Trophoblast cell (in vitro differentiated cells and primary cell): ENCODE results near the gene KLHDC7B.

Experiments
- DNase-seq, 2 donors: peaks; one replicate each; pipeline ENCODE4 v3.0.0-alpha.2; 2016
- H2AFZ ChIP-seq: 2 replicates; pipeline ENCODE4 v1.6.1; 2013; ENCODE audit warnings: low read length, moderate library complexity, mild to moderate bottlenecking; ENCODE audit not compliant: insufficient read depth, poor library complexity
- H2AK5ac ChIP-seq: 2 replicates; pipeline ENCODE4 v1.6.1; 2013; ENCODE audit warnings: mild to moderate bottlenecking, low read length
- H2BK120ac ChIP-seq: 2 replicates; pipeline ENCODE4 v1.6.1; 2013; ENCODE audit warnings: low read length, mild to moderate bottlenecking, moderate library complexity; ENCODE audit not compliant: insufficient read depth, poor library complexity
- H2BK12ac ChIP-seq: 2 replicates; pipeline ENCODE4 v1.6.1; 2013; ENCODE audit warnings: mild to moderate bottlenecking, low read length, moderate library complexity
- H2BK5ac ChIP-seq: 2 replicates; pipeline ENCODE4 v1.6.1; 2013; ENCODE audit warnings: low read length, low read depth, moderate library complexity, mild to moderate bottlenecking; ENCODE audit not compliant: poor library complexity
- H3K14ac ChIP-seq: 2 replicates; pipeline ENCODE4 v1.6.1; 2013; ENCODE audit warnings: mild to moderate bottlenecking, low read length
- H3K18ac ChIP-seq: 2 replicates; pipeline ENCODE4 v1.6.1; 2013; ENCODE audit warnings: mild to moderate bottlenecking, low read length
- H3K23ac ChIP-seq: 2 replicates; pipeline ENCODE4 v1.6.1; 2013; ENCODE audit warnings: low read length
- H3K27ac ChIP-seq: 2 replicates; pipeline ENCODE4 v1.5.1; 2013; ENCODE audit warnings: low read depth, mild to moderate bottlenecking, inconsistent platforms, low read length, moderate library complexity
- H3K27me3 ChIP-seq: 2 replicates; pipeline ENCODE4 v1.6.1; 2013; ENCODE audit warnings: inconsistent platforms, mild to moderate bottlenecking, low read length, moderate library complexity; ENCODE audit not compliant: insufficient read depth
- H3K36me3 ChIP-seq, 2 experiments: 1 replicate in 1 of 2; 2 replicates in 1 of 2; pipeline ENCODE4 v1.6.1; 2013; ENCODE audit warnings: low read length in 2 of 2, mild to moderate bottlenecking in 2 of 2, moderate library complexity in 1 of 2; ENCODE audit not compliant: insufficient read depth in 2 of 2, control insufficient read depth in 1 of 2
- H3K4ac ChIP-seq: 2 replicates; pipeline ENCODE4 v1.6.1; 2013; ENCODE audit warnings: low read depth, mild to moderate bottlenecking, low read length, moderate library complexity
- H3K4me1 ChIP-seq, 2 experiments: 1 replicate in 1 of 2; 2 replicates in 1 of 2; pipeline ENCODE4 v1.6.1; 2013; ENCODE audit warnings: low read length in 2 of 2, mild to moderate bottlenecking in 2 of 2, moderate library complexity in 1 of 2; ENCODE audit not compliant: insufficient read depth in 2 of 2, control insufficient read depth in 1 of 2
- H3K4me2 ChIP-seq: 2 replicates; pipeline ENCODE4 v1.6.1; 2013; ENCODE audit warnings: inconsistent platforms, mild to moderate bottlenecking, low read length, moderate library complexity
- H3K4me3 ChIP-seq: 2 replicates; pipeline ENCODE4 v1.5.1; 2013; ENCODE audit warnings: mild to moderate bottlenecking, low read depth, low read length, inconsistent platforms
- H3K79me1 ChIP-seq: one replicate; pipeline ENCODE4 v1.6.1; 2013; ENCODE audit warnings: low read length
- H3K79me2 ChIP-seq: 2 replicates; pipeline ENCODE4 v1.6.1; 2013; ENCODE audit warnings: low read length, mild to moderate bottlenecking; ENCODE audit not compliant: control insufficient read depth, insufficient read depth, poor library complexity
- H3K9ac ChIP-seq: 2 replicates; pipeline ENCODE4 v1.6.1; 2013; ENCODE audit warnings: mild to moderate bottlenecking, low read length
- H3K9me3 ChIP-seq: 2 replicates; pipeline ENCODE4 v1.6.1; 2013; ENCODE audit warnings: low read depth, mild to moderate bottlenecking, control low read depth, inconsistent platforms, low read length; ENCODE audit not compliant: insufficient read depth
- H4K12ac ChIP-seq: 2 replicates; pipeline ENCODE4 v1.6.1; 2013; ENCODE audit warnings: low read depth, mild to moderate bottlenecking, low read length, moderate library complexity
- H4K8ac ChIP-seq: 2 replicates; pipeline ENCODE4 v1.6.1; 2013; ENCODE audit warnings: low read depth, mild to moderate bottlenecking, low read length, moderate library complexity
- H4K91ac ChIP-seq: one replicate; pipeline ENCODE4 v1.6.1; 2013; ENCODE audit warnings: low read depth, mild to moderate bottlenecking, low read length, moderate library complexity
- WGBS: extraction: QIAGEN DNeasy Blood & Tissue Kit; methylation state at CpG from one replicate; pipeline ENCODE4 v1.1.7; 2013; ENCODE audit warnings: missing lambda C conversion rate; ENCODE audit not compliant: insufficient read length, insufficient coverage; ENCODE audit errors: extremely low coverage; 5-methylcytosine and 5-hydroxymethylcytosine counted together

KLHDC7B gene

GRCh38 chr22:50600538-50600937 is 54.8 kb downstream of the KLHDC7B start, which contains the start of gene MAPK8IP2:
MAPK8IP2 (plus strand) TSS chr22:50600793; CDS start chr22:50600819, 26 bp downstream.
- H3K14ac ChIP-seq: no peak within 1 kb of the TSS
- H2BK12ac ChIP-seq: no peak within 1 kb of the TSS
- H3K27ac ChIP-seq: no peak within 1 kb of the TSS
- H4K12ac ChIP-seq: no peak within 1 kb of the TSS
- H3K36me3 ChIP-seq: peaks cover 0 to 2% of the 10 kb centered on the region in 2 experiments
- no peak within 1 kb of the TSS for H2BK5ac ChIP-seq
- no peak within 1 kb of the TSS for H4K91ac ChIP-seq
- peak within 1 kb of the TSS; percentile 74 for H3K4me2 ChIP-seq
- peaks cover 3 to 4% of the 10 kb centered on the region in 2 experiments for H3K4me1 ChIP-seq
- H4K8ac ChIP-seq: no peak within 1 kb of the TSS
- H3K4ac ChIP-seq: no peak within 1 kb of the TSS
- H3K27me3 ChIP-seq: peaks cover 19% of the 10 kb centered on the region
- H3K18ac ChIP-seq: no peak within 1 kb of the TSS
- peak; percentile 30 to 60 for DNase-seq
- no peak within 1 kb of the TSS for H2AK5ac ChIP-seq
- no peaks in the 10 kb centered on the region for H3K79me1 ChIP-seq
- no peaks in the 10 kb centered on the region for H3K79me2 ChIP-seq
- whole genome bisulfite sequencing: no CpG with 5 or more reads among the region's 61 CpGs
- H2BK120ac ChIP-seq: no peak within 1 kb of the TSS
- H3K9ac ChIP-seq: no peak within 1 kb of the TSS
- no peak within 1 kb of the TSS for H2AFZ ChIP-seq
- H3K4me3 ChIP-seq: peak within 1 kb of the TSS; percentile 1
- no peak within 1 kb of the TSS for H3K23ac ChIP-seq
- H3K9me3 ChIP-seq: peaks cover 3% of the 10 kb centered on the region
